Gastrocnemius medialis (tissue), 4 donors: ENCODE results near the gene MICU1. TPM values are rescaled to one million over a fixed set of nuclear protein-coding genes. Genes with fewer than 3 reads are reported as not detected.

Experiments used
- ATAC-seq, 2 donors: fragments of 150-250 bp; one replicate each; pipeline ENCODE4 v1.9.1; 2016
- DNase-seq, 2 donors: peaks; one replicate each; pipeline ENCODE4 v3.0.0-alpha.2; 2019
- H3K27ac ChIP-seq, 4 donors: fragments of 200-600 bp; sonication (generic); 1 replicate in 1 of 4; 2 replicates in 3 of 4; pipeline ENCODE4 v1.5.1; 2016 to 2018; ENCODE audit warnings: mild to moderate bottlenecking in 2 of 4, moderate library complexity in 1 of 4
- H3K27me3 ChIP-seq, 3 donors: fragments of 200-600 bp; sonication (generic) in 2 of 3; 1 replicate in 1 of 3; 2 replicates in 2 of 3; pipeline versions ENCODE4 v1.5.1 to v1.6.0; 2016 to 2019; ENCODE audit warnings: mild to moderate bottlenecking in 1 of 3, moderate library complexity in 1 of 3
- H3K36me3 ChIP-seq, 2 donors: fragments of 200-600 bp; sonication (generic) in 1 of 2; one replicate each; pipeline ENCODE4 v1.5.1; 2017 to 2018
- H3K4me1 ChIP-seq, 2 donors: fragments of 200-600 bp; sonication (generic) in 1 of 2; one replicate each; pipeline ENCODE4 v1.5.1; 2016 to 2017; ENCODE audit warnings: mild to moderate bottlenecking in 2 of 2
- H3K4me3 ChIP-seq, 4 donors: fragments of 200-600 bp; sonication (generic) in 3 of 4; 1 replicate in 1 of 4; 2 replicates in 3 of 4; pipeline ENCODE4 v1.5.1; 2016 to 2019; ENCODE audit warnings: mild to moderate bottlenecking in 2 of 4
- H3K9me3 ChIP-seq, 3 donors: fragments of 200-600 bp; sonication (generic) in 2 of 3; 1 replicate in 1 of 3; 2 replicates in 2 of 3; pipeline ENCODE4 v1.5.1; 2016 to 2019
- POLR2A ChIP-seq, 2 donors: fragments of 450-650 bp; IDR thresholded peaks; one replicate each; pipeline ENCODE4 v1.6.1; 2017; ENCODE audit warnings: antibody characterized with exemption in 2 of 2, mild to moderate bottlenecking in 2 of 2, moderate library complexity in 2 of 2
- in situ Hi-C, 4 donors: fragments of 200-750 bp; cut with MboI; loops; one replicate each; pipeline versions ENCODE4 v1.15.0 to v1.8.0; 2017; ENCODE audit warnings: low sequenced_read_pairs in 4 of 4
- intact Hi-C: fragments of 100-400 bp; cut with DNase I; formaldehyde crosslinking; loops from one replicate; pipeline ENCODE4 v1.15.1; 2023; ENCODE audit warnings: low total_unique reads
- total RNA-seq, 4 donors: library from RNA; depleted of rRNA; stranded (reverse); fragments of >200 nt; gene quantifications; one replicate each; pipeline versions ENCODE4 v1.1.0 to v1.2.3, GENCODE V29; 2016
- TF ChIP-seq, protein P1 (sequence below), 5 experiments: fragments of 450-650 bp in 3 of 5; fragments of 200-600 bp in 2 of 5; sonication (generic) in 2 of 5; IDR thresholded peaks in 4 of 5; conservative IDR thresholded peaks in 1 of 5; 1 replicate in 4 of 5; 2 replicates in 1 of 5; pipeline ENCODE4 v1.5.1; 2016 to 2019; ENCODE audit warnings: antibody characterized with exemption in 5 of 5, mild to moderate bottlenecking in 3 of 5, moderate library complexity in 3 of 5

Gene MICU1
- total RNA-seq, 4 donors from 2014 or later: 42.7 to 62.2 (median 51.9) TPM

DNA sequence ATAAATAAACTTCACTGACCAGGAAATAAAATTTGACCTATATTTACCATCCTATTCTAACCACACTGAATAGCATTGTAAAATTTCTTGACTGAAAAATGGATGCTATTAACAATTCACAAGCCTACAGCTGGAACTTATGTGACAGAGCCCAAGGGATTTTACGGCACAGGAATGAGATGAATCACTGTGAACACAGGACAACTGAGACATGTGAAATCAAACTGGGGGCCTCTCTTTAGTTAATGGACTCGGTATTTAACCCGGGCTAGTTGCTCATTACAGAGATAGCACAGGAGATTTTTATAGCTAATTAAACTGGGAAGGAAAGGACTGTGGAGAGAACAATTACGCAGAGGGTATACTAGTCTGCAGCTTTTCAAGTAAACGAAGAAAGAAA is 100.6 kb downstream of the MICU1 start:
- in situ Hi-C loops: no loop called here
- no peak for TF ChIP-seq POLR2A (IDR thresholded peaks at IDR 0.05)
- TF ChIP-seq, protein P1, sequence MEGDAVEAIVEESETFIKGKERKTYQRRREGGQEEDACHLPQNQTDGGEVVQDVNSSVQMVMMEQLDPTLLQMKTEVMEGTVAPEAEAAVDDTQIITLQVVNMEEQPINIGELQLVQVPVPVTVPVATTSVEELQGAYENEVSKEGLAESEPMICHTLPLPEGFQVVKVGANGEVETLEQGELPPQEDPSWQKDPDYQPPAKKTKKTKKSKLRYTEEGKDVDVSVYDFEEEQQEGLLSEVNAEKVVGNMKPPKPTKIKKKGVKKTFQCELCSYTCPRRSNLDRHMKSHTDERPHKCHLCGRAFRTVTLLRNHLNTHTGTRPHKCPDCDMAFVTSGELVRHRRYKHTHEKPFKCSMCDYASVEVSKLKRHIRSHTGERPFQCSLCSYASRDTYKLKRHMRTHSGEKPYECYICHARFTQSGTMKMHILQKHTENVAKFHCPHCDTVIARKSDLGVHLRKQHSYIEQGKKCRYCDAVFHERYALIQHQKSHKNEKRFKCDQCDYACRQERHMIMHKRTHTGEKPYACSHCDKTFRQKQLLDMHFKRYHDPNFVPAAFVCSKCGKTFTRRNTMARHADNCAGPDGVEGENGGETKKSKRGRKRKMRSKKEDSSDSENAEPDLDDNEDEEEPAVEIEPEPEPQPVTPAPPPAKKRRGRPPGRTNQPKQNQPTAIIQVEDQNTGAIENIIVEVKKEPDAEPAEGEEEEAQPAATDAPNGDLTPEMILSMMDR (IDR thresholded peaks at IDR 0.05 in 4 of 5, conservative IDR thresholded peaks at IDR 0.05 in 1 of 5): no peak
- no peak for ATAC-seq

DNA sequence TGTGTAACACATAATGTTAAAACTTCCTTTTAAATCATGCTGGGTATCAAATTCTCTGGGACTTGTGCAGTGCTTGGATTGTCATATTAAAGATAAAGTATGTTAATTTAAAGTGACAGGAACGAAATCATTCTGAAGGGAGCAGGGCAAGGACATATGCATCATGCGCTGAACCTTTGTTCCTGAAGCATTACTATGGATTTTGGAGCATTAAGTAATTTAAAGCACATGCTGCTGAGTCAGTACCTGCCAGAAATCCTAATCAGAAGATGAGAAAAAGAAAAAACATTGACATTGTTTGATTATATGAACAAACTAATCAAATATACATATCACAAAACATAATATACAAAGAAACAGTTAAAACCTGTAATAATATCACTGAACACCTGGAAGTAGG is 101.4 kb downstream of the MICU1 start:
- DNase-seq (no peak), ATAC-seq (no peak)
- Histone ChIP-seq H3K27me3 (no peaks in the 10 kb centered on the region), H3K4me3 (no peak overlapping the region), H3K9me3 (no peaks in the 10 kb centered on the region), H3K4me1 (no peaks in the 10 kb centered on the region), H3K27ac (no peak overlapping the region), H3K36me3 (no peaks in the 10 kb centered on the region)
- TF ChIP-seq, protein P1 (IDR thresholded peaks at IDR 0.05 in 4 of 5, conservative IDR thresholded peaks at IDR 0.05 in 1 of 5): no peak
- no peak for TF ChIP-seq POLR2A (IDR thresholded peaks at IDR 0.05)
- in situ Hi-C loops (no loop called here), intact Hi-C loops (loop anchor here (1.0 kb wide), 1 partner anchor 15 kb away; no protein-coding TSS in a partner anchor)

More for the DNA sequence above, 100.6 kb downstream of the MICU1 start:
- no peak for DNase-seq
- Histone ChIP-seq H3K4me3 (no peak overlapping the region), H3K36me3 (no peaks in the 10 kb centered on the region), H3K4me1 (no peaks in the 10 kb centered on the region), H3K27me3 (no peaks in the 10 kb centered on the region), H3K9me3 (no peaks in the 10 kb centered on the region), H3K27ac (no peak overlapping the region)
- intact Hi-C loops: no loop called here

DNA sequence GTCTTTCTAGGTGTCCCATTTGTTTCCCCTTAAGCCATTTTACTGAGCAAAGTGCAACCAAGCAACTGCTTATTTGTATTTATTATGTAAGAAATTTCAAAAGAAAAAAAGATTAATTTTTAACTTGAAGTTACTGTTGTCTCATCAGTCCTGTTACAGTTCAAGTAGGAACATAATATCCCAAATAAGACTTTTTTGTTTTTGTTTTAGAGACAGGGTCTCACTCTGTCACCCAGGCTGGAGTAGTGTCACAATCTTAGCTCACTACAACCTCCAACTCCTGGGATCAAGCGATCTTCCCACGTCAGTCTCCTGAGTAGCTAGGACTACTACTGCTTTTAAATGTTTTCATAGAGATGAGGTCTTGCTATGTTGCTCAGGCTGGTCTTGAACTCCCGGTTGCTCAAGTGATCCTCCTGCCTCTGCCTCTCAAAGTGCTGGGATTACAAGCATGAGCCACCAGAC is 101.9 kb downstream of the MICU1 start:
- in situ Hi-C loops (no loop called here), intact Hi-C loops (loop anchor here (1.0 kb wide), 1 partner anchor 15 kb away; no protein-coding TSS in a partner anchor)
- Histone ChIP-seq H3K27me3 (no peaks in the 10 kb centered on the region), H3K27ac (no peak overlapping the region), H3K36me3 (no peaks in the 10 kb centered on the region), H3K4me1 (no peaks in the 10 kb centered on the region), H3K9me3 (no peaks in the 10 kb centered on the region), H3K4me3 (no peak overlapping the region)
- ATAC-seq (no peak), DNase-seq (no peak)
- no peak for TF ChIP-seq POLR2A (IDR thresholded peaks at IDR 0.05)
- TF ChIP-seq, protein P1 (IDR thresholded peaks at IDR 0.05 in 4 of 5, conservative IDR thresholded peaks at IDR 0.05 in 1 of 5): no peak

DNA sequence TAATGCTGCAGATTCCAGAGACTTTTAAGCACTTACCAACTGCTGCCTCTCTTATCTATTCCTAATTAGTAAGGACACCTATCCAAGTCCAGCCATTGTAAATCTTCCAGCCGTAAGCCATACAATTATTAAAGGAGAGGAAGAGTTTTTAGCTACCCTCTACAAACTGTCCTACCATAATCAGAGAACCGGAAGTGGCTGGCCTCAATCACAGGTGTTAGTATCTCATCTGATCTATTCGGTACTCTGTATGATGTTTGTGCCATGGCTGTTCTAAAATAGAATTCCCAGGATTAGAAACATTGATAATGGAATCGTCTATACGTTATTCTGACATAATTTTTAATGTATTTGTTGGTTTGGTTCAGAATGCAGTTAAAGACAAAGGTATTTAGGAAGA is 102.8 kb downstream of the MICU1 start:
- DNase-seq: no peak
- Histone ChIP-seq H3K4me1 (no peaks in the 10 kb centered on the region), H3K36me3 (no peaks in the 10 kb centered on the region), H3K27ac (no peak overlapping the region), H3K4me3 (no peak overlapping the region), H3K27me3 (no peaks in the 10 kb centered on the region), H3K9me3 (no peaks in the 10 kb centered on the region)
- intact Hi-C loops: no loop called here
- in situ Hi-C loops: no loop called here
- ATAC-seq: no peak
- TF ChIP-seq, protein P1 (IDR thresholded peaks at IDR 0.05 in 4 of 5, conservative IDR thresholded peaks at IDR 0.05 in 1 of 5): no peak
- TF ChIP-seq POLR2A (IDR thresholded peaks at IDR 0.05): no peak

DNA sequence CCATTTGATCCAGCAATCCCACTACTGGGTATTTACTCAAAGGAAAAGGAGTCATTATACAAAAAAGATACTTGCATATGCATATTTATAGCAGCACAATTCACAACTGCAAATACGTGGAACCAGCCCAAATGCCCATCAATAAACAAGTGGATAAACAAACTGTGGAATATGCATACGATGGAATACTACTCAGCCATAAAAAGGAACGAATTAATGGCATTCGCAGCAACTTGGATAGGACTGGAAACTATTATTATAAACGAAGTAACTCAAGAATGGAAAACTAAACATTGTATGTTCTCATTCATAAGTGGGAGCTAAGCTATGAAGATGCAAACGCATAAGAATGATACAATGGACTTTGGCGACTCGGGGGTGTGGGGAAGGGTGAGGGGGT is 108.6 kb downstream of the MICU1 start:
- intact Hi-C loops (no loop called here), in situ Hi-C loops (no loop called here)
- no peak overlapping the region for H3K4me3 ChIP-seq
- no peak for DNase-seq
- no peaks in the 10 kb centered on the region for H3K36me3 ChIP-seq
- no peak overlapping the region for H3K27ac ChIP-seq
- ATAC-seq: no peak
- no peaks in the 10 kb centered on the region for H3K9me3 ChIP-seq
- no peaks in the 10 kb centered on the region for H3K27me3 ChIP-seq
- TF ChIP-seq POLR2A (IDR thresholded peaks at IDR 0.05): no peak
- TF ChIP-seq, protein P1 (IDR thresholded peaks at IDR 0.05 in 4 of 5, conservative IDR thresholded peaks at IDR 0.05 in 1 of 5): no peak
- no peaks in the 10 kb centered on the region for H3K4me1 ChIP-seq
